Testis (tissue), 3 donors: ENCODE measurements around the gene WFDC10B. TPM values are rescaled to one million over a fixed set of nuclear protein-coding genes. Genes with fewer than 3 reads are reported as not detected.

Experiments
- DNase-seq: peaks from one replicate; pipeline ENCODE4 v3.0.0-alpha.2; 2019
- H3K27ac ChIP-seq, 2 donors: fragments of 200-600 bp; sonication (generic); one replicate each; pipeline ENCODE4 v1.5.1; 2019
- H3K27me3 ChIP-seq: fragments of 200-600 bp; sonication (generic); one replicate; pipeline ENCODE4 v1.5.1; 2019
- H3K36me3 ChIP-seq: fragments of 200-600 bp; sonication (generic); one replicate; pipeline ENCODE4 v1.5.1; 2017; ENCODE audit warnings: low read depth; ENCODE audit errors: missing control alignments
- H3K4me1 ChIP-seq: fragments of 200-600 bp; sonication (generic); one replicate; pipeline ENCODE4 v1.5.1; 2019
- H3K4me3 ChIP-seq, 2 donors: fragments of 200-600 bp; sonication (generic); one replicate each; pipeline ENCODE4 v1.5.1; 2017 to 2019
- H3K9me3 ChIP-seq: fragments of 200-600 bp; sonication (generic); one replicate; pipeline ENCODE4 v1.5.1; 2017
- CTCF ChIP-seq, 3 experiments: fragments of 450-650 bp in 2 of 3; fragments of 200-600 bp in 1 of 3; sonication (generic) in 1 of 3; IDR thresholded peaks; one replicate each; pipeline ENCODE4 v1.5.1; 2016 to 2019; ENCODE audit warnings: antibody characterized with exemption in 3 of 3, mild to moderate bottlenecking in 2 of 3, moderate library complexity in 1 of 3
- POLR2A ChIP-seq: fragments of 450-650 bp; IDR thresholded peaks from one replicate; pipeline ENCODE4 v1.6.1; 2017; ENCODE audit warnings: antibody characterized with exemption, mild to moderate bottlenecking, moderate library complexity
- WGBS, 2 donors: methylation state at CpG; one replicate each; pipeline ENCODE4 v1.1.5; 2018; 5-methylcytosine and 5-hydroxymethylcytosine counted together
- intact Hi-C: fragments of 100-400 bp; cut with DNase I; formaldehyde crosslinking; loops from one replicate; pipeline ENCODE4 v1.15.1; 2023; ENCODE audit warnings: low total_unique reads
- polyA plus RNA-seq: library from polyadenylated mRNA; stranded (reverse); fragments of 350-450 nt; fragmentation: Illumina TruSeq; extraction: RNeasy Lipid Tissue Mini Kit (QIAGEN cat#74804); gene quantifications from one replicate; pipeline ENCODE4 v1.2.3, GENCODE V29; 2014; ENCODE audit warnings: low read depth, low replicate concordance; ENCODE audit not compliant: insufficient read depth
- total RNA-seq, 2 donors: library from RNA; depleted of rRNA; stranded (reverse); fragments of >200 nt; gene quantifications; one replicate each; pipeline ENCODE4 v1.2.3, GENCODE V29; 2016

The WFDC10B gene
- total and polyA plus RNA-seq, 3 donors from 2014 or later, result 1.0 to 4.3 (median 1.2) TPM

- TF ChIP-seq POLR2A, result no peak
- TF ChIP-seq CTCF (IDR thresholded peaks at IDR 0.05), result no peak
- Histone ChIP-seq H3K4me1 (no peaks in the 10 kb centered on the region), H3K4me3 (no peak overlapping the region), H3K9me3 (no peaks in the 10 kb centered on the region), H3K27me3 (no peaks in the 10 kb centered on the region), H3K36me3 (no peaks in the 10 kb centered on the region), H3K27ac (no peak overlapping the region)
- intact Hi-C loops, result no loop called here
- no peak for DNase-seq
- WGBS, 2 donors, result 83 to 90% methylated on average over 9 to 20 of the region's 23 CpGs
These were observed 31.2 kb upstream of the WFDC10B start for GRCh38 chr20:45735988-45736387.

- TF ChIP-seq CTCF (IDR thresholded peaks at IDR 0.05) (no peak), POLR2A (no peak)
- no peak for DNase-seq
- Histone ChIP-seq H3K27me3 (no peaks in the 10 kb centered on the region), H3K4me1 (no peaks in the 10 kb centered on the region), H3K27ac (no peak overlapping the region), H3K9me3 (no peaks in the 10 kb centered on the region), H3K4me3 (no peak overlapping the region), H3K36me3 (no peaks in the 10 kb centered on the region)
- 68 to 73% methylated on average over 5 to 8 of the region's 8 CpGs for WGBS, 2 donors
- intact Hi-C loops, result no loop called here
These were observed 30.7 kb upstream of the WFDC10B start for GRCh38 chr20:45735552-45735951.

- H3K4me1 ChIP-seq, result no peaks in the 10 kb centered on the region
- H3K4me3 ChIP-seq, result no peak overlapping the region
- no peaks in the 10 kb centered on the region for H3K9me3 ChIP-seq
- DNase-seq, result no peak
- intact Hi-C loops, result no loop called here
- H3K27me3 ChIP-seq, result no peaks in the 10 kb centered on the region
- H3K36me3 ChIP-seq, result no peaks in the 10 kb centered on the region
- H3K27ac ChIP-seq, result no peak overlapping the region
- TF ChIP-seq CTCF (IDR thresholded peaks at IDR 0.05) (no peak), POLR2A (no peak)
These were observed 27.4 kb upstream of the WFDC10B start for GRCh38 chr20:45732199-45732598.

- TF ChIP-seq CTCF (IDR thresholded peaks at IDR 0.05), result no peak
- no peak for TF ChIP-seq POLR2A
These were observed 22.2 kb upstream of the WFDC10B start for GRCh38 chr20:45727044-45727443.

GRCh38 chr20:45725134-45725533, 20.3 kb upstream of the WFDC10B start:
- H3K4me1 ChIP-seq, result no peaks in the 10 kb centered on the region
- DNase-seq, result no peak
- no peaks in the 10 kb centered on the region for H3K9me3 ChIP-seq
- H3K36me3 ChIP-seq, result no peaks in the 10 kb centered on the region
- no peaks in the 10 kb centered on the region for H3K27me3 ChIP-seq
- no peak for TF ChIP-seq CTCF (IDR thresholded peaks at IDR 0.05)
- no peak for TF ChIP-seq POLR2A
- intact Hi-C loops, result no loop called here
- H3K27ac ChIP-seq, result no peak overlapping the region
- no peak overlapping the region for H3K4me3 ChIP-seq

More at GRCh38 chr20:45727044-45727443, 22.2 kb upstream of the WFDC10B start:
- no peak for DNase-seq
- 55 to 77% methylated on average over 2 of the region's 2 CpGs for WGBS, 2 donors
- intact Hi-C loops, result no loop called here
- H3K4me1 ChIP-seq, result no peaks in the 10 kb centered on the region
- no peak overlapping the region for H3K4me3 ChIP-seq
- no peak overlapping the region for H3K27ac ChIP-seq
- H3K27me3 ChIP-seq, result no peaks in the 10 kb centered on the region
- no peaks in the 10 kb centered on the region for H3K9me3 ChIP-seq
- H3K36me3 ChIP-seq, result no peaks in the 10 kb centered on the region
